GM12872 (cell line): Measurements from ENCODE around the gene ACOT11.

ENCODE experiments used
- TF ChIP-seq, protein P1 (sequence below): IDR thresholded peaks from 3 replicates; pipeline ENCODE4 v1.5.1; 2011; ENCODE audit warnings: low read depth, mild to moderate bottlenecking, low read length, moderate library complexity; ENCODE audit not compliant: insufficient read depth

Gene ACOT11

GRCh38 chr1:54623216-54624007 is 75.4 kb downstream of the ACOT11 start, which contains the start of gene FAM151A:
Gene FAM151A (minus strand): TSS chr1:54623525. CDS start chr1:54623395, 130 bp downstream.
- TF ChIP-seq, protein P1, sequence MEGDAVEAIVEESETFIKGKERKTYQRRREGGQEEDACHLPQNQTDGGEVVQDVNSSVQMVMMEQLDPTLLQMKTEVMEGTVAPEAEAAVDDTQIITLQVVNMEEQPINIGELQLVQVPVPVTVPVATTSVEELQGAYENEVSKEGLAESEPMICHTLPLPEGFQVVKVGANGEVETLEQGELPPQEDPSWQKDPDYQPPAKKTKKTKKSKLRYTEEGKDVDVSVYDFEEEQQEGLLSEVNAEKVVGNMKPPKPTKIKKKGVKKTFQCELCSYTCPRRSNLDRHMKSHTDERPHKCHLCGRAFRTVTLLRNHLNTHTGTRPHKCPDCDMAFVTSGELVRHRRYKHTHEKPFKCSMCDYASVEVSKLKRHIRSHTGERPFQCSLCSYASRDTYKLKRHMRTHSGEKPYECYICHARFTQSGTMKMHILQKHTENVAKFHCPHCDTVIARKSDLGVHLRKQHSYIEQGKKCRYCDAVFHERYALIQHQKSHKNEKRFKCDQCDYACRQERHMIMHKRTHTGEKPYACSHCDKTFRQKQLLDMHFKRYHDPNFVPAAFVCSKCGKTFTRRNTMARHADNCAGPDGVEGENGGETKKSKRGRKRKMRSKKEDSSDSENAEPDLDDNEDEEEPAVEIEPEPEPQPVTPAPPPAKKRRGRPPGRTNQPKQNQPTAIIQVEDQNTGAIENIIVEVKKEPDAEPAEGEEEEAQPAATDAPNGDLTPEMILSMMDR: no peak

- TF ChIP-seq, protein P1: no peak
Measured at GRCh38 chr1:54624466-54625464, 76.7 kb downstream of the ACOT11 start.

- TF ChIP-seq, protein P1: no peak
Measured at GRCh38 chr1:54627196-54627595, 79.2 kb downstream of the ACOT11 start.

DNA sequence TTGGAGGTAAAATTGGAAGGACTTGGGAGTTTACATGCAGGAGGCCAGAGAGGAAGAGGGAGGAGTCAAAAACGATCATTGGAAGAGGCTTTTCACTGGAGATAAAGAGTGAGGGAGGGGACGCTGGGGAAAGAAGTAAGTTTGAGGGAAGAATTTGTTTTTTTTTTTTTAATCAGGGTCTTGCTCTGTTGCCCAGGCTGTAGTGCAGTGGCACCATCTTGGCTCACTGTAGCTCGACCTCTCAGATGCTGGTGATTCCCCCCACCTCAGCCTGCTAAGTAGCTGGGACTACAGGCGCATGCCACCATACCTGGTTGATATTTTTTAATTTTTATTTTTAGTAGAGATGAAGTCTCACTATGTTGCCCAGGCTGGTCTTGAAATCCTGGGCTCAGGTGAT is 92.3 kb downstream of the ACOT11 start:
- TF ChIP-seq, protein P1: no peak

GRCh38 chr1:54640863-54641836 is 93.1 kb downstream of the ACOT11 start, which contains the start of gene MROH7:
Gene MROH7 (plus strand): TSS chr1:54641786. CDS start chr1:54652927, 11,141 bp downstream.
- TF ChIP-seq, protein P1: no peak

DNA sequence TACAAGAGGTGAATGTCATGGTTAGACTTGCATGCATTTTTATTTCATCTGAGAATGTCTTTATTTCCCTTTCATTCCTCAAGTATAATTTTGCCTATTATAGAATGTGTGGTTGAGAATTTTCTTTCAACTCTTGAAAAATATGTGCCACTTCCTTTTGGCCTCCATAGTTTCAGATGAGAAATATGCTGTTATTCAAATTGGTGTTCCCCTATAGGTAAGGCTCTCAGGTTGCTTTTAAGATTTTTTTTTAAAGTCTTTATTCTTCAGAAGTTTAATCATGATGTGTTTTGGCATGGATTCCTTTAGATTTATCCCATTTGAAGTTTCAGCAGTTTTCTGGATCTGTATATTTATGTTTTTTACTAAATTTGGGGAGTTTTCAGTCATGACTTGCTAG is 95.7 kb downstream of the ACOT11 start:
- TF ChIP-seq, protein P1: no peak
